GM10266 (cell line): ENCODE measurements around the gene SLC44A5.
"Not testable (repeated sequence)": the region's sequence is repeated elsewhere in the genome, so short reads cannot be mapped to it uniquely, and the experiment has no call there.

ENCODE experiments used
- DNase-seq: peaks from one replicate; pipeline ENCODE4 v3.0.0; 2012; ENCODE audit errors: extremely low spot score
- TF ChIP-seq, protein P1 (sequence below): IDR thresholded peaks from 2 replicates; pipeline ENCODE4 v1.5.1; 2012; ENCODE audit warnings: mild to moderate bottlenecking, low read depth; ENCODE audit not compliant: control insufficient read depth, insufficient read depth; ENCODE audit errors: missing control alignments

Gene SLC44A5

DNA sequence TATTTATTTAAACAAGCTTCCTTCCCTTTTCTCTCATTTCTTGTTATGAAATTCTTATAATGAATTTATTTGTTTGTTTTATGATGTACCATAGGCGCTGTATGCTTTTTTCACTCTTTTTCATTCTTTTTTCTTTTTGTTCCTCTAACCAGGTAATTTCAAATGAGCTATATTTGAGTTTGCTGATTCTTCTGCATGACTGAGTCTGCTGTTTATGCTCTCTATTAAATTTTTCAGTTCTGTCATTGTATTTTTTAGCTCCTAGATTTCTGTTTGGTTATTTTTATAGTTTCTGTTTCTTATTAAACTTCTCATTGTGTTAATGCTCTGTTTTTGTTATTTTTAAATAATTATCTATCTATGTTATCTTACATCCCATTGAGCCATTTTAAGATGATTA lies 244.3 kb downstream of the SLC44A5 start:
- DNase-seq, result no peak

DNA sequence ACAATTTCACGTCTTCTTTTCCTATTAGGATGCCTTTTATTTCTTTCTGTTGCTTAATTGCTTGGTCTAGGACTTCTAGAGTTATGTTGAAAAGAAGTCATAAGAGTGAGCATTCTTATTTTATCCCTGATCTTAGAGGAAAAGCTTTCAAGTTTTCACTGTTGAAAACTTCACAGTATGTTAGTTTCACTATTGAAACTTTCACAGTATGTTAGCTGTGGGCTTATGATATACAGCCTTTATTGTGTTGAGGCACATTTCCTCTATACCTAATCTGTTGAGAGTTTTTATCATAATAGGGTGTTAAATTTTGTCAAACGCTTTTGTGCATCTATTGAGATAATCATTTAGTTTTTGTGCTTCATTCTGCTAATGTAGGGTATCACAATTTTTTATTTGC lies 249.7 kb downstream of the SLC44A5 start:
- TF ChIP-seq, protein P1, sequence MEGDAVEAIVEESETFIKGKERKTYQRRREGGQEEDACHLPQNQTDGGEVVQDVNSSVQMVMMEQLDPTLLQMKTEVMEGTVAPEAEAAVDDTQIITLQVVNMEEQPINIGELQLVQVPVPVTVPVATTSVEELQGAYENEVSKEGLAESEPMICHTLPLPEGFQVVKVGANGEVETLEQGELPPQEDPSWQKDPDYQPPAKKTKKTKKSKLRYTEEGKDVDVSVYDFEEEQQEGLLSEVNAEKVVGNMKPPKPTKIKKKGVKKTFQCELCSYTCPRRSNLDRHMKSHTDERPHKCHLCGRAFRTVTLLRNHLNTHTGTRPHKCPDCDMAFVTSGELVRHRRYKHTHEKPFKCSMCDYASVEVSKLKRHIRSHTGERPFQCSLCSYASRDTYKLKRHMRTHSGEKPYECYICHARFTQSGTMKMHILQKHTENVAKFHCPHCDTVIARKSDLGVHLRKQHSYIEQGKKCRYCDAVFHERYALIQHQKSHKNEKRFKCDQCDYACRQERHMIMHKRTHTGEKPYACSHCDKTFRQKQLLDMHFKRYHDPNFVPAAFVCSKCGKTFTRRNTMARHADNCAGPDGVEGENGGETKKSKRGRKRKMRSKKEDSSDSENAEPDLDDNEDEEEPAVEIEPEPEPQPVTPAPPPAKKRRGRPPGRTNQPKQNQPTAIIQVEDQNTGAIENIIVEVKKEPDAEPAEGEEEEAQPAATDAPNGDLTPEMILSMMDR, result no peak
- DNase-seq, result no peak

More for the DNA sequence above, 244.3 kb downstream of the SLC44A5 start:
- TF ChIP-seq, protein P1, result no peak

DNA sequence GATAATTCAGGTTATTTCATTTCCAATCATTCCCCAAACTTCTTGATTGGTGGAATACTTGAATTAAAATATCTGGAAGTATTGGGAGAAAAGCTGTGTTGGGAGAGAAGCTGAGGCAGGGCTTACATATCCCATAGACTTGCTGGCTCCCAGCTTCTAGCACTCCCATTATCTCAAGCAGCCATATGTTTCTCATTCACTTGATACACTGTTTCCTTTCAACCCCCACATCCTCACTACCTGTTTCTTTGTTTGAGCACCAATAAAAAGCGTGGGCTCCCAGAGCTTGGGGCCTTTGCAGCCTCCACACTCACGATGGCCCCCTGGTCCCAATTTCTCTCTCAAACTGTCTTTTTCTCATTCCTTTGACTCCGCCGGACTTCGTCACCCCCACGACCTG lies 256.6 kb downstream of the SLC44A5 start:
- not testable (repeated sequence) for DNase-seq

DNA sequence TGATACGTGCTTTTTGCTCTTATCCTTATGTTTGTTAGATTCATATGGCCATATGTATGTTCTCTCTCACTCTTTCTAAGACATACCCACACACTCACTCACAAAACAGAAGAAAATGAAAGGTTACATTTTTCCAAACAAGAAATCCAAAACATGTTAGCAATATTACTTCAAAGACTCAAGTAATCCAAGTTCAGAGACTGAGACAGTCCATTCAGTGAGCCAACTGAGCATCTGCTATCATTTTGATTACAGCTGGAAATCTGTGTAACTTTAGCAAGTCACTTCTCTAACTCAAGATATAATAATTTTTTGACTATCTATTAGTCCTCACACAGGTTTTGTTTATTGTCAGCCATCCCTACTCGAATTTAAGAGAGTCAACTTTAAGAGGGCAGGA lies 257.9 kb downstream of the SLC44A5 start:
- no peak for DNase-seq
- TF ChIP-seq, protein P1, result no peak

DNA sequence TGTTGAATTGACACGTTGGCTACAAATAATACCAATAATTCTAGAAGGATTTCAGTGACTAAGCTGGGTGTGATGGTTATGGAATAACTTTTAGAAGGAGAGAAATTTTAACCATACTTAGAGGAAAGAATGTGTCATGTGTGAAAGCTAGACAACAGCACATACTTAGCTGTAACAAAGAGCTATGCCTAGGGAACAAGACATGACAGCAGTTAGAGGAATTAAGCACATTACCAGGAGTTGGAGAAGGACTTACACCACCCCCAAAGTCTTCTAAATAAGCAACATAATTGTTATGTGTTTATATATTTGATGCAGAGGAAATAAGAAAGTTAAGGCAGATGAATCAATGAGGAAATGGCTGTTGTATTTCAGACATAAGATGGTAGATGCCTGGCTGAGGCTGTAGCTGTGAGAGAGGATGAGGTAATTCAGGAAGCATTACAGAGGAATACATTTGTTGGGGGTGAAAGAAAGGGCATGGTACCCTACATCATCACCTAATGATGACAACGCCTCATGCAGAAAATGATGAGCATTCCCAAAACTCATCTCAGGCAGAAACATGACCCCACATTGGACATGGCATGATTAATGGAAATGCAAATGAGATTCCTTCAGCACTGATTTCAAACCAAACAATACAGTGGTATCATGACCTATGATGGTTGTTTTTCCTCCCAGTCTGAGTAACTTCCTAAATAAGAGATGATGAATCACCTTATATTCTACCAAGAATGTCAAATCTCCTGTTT lies 265.2 kb downstream of the SLC44A5 start:
- TF ChIP-seq, protein P1, result no peak
- DNase-seq, result no peak

DNA sequence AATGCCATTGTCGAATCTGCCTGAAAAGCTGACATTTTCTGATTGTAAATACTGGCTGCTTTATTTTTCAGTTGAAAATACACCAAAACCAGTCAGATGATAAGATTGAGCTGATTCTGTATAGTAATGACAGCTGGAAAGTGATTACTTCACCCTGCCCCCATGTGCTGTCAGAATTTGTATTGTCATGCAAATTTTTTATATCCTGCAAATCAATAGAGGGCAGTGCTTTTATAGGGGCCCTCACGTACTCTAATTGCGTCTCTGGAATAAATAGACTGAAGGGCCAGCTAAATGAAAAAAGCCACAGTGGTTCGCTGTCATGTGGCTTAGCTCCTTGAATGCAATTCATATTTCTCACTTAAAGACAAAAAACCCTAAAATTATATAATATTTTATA lies 268.1 kb downstream of the SLC44A5 start:
- TF ChIP-seq, protein P1, result no peak

DNA sequence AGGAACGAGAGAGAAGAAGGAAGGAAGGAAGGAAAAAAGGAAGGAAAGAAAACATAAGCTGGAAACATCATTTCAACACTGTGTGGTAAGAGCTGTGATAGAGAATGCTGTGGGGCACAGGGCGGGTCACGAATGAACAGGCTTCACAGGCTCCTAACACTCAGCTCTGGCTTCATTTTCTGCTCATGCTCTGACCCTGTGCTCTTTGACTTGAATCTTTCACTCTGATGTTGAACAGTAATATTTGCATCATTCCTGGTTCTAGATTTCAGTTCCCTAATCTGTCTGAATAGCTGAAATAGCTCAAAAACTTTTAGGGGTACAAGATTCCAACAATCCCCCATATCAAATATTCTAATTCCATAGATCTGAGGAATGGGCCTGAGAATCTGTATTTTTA lies 269.4 kb downstream of the SLC44A5 start:
- TF ChIP-seq, protein P1, result no peak
- no peak for DNase-seq

More for the DNA sequence above, 268.1 kb downstream of the SLC44A5 start:
- no peak for DNase-seq
